Nucleus accumbens (tissue), 56 donors: ENCODE results near the gene HSPBP1.

ENCODE experiments used
- DNase-seq, 56 donors: peaks; one replicate each; lab custom pipeline; 2025; lab: John Stamatoyannopoulos, UW

HSPBP1 gene

DNA sequence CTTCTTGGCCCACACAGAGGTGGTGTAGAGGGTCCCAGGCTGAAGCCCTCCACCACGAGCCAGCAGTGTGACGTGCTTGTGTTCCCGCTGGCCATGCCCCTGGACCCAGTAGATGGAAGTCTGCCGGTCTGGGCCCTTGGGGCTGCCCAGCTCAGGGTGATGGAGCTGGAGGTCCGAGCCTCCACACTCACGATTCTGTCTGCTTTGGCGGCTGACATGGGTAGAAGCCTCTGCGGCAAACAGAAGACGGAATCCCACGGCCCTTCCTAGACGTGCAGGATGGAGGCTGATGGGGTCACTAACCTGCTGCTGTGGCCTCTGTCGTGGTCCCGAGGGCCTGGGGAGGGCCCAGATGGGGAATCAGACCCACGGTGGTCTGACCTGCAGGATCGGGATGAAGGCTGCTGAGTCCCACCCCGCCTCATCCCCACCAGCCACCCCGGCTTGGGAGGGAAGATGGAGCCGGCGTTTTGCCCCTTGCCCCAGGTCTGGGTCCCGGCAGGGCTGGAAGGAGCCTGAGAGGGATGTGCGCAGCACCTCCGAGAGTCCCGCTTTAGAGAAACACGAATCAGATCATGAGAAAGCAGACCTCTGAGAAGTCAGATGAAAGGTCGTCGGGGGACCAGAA is 55.8 kb downstream of the HSPBP1 start:
- no peak for DNase-seq

DNA sequence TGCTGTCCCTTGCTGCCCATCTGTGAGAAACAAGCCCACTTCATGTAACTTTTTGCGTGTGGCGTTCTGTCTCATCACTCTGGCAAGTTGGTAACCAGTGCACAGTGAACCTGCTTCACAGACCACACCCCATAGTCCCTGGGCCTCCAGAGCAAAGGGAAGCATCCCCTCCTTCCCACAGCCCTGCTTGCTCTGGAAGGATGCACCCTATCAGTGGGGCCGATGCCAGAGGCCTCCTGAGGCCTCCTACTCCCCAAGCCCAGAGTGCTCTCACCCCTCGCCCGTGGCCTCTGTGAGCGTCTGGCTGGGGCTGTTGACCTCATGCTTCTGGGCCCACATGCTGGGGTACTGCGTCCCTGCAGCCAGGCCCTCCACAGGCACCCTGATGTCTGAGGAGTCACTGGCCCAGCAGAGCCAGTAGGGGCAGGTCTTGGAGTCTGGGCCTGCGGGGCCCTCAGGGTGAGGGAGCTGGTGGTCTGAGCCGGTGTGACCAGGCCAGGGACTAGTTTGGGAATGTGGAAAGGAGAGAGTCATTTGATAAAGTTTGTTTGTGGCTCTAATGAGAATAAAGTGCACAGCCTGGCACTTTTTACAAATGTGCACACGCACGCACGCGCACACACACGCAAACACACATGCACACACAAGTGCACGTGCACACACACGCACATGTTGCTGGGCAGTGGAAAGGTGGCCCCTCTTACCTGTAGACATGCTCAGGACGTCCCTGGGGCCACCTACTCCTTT is 56.4 kb downstream of the HSPBP1 start:
- DNase-seq, result no peak

DNA sequence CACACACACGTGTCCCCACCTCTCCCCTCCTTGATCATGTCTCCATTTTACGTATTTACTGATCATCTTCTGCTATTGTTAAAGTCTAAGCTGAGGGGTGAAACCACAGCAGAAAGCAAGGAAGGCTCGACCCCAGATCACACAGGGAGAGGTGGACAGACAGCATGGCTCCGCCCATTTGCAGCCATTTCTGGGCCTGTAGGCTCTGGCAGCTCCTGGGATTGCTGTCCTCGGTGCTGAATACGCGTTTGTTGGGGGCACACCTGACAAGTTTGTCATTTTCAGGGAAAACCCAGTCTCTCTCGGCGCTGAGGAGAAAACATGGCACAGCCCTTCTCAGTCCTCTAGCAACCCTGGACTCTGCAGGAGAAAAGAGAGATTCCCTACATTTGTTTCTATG is 59.4 kb downstream of the HSPBP1 start:
- no peak for DNase-seq

DNA sequence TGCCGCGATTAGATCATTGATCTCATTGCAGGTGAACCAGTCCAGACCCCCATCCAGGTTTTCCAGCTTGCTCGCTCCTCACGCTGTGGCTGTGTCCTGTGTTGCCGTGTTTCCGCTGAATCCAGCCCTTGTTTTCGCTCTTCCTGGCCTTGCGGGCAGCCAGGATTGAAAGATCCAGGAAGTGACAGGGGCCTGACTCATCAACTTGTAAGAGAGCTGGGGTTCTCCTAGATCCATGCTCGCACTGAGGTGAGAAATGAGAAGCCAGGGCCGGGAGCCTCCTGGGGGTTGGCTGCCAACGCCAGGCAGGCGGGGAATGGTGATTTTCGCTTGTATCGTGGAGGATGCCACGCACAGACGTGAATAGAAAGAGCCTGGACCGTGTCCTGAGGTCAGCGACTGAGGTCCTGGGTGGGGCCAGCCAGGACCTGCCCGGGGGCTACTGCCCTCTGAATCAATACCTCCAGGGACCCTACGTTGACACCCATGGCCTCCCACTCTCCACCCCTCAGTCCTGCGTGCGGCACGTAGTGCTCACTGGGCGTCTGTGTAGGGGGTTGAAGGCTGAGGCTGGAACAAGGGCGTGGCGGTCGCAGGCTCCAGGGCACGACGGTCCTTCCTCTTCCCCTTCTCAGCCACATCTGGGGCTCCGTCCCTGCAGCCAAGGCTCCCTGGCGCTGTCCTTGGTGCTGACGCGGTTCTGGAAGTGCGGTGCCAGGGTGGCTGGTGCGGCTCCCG is 63.3 kb downstream of the HSPBP1 start:
- peak in 54 of 56 donors; percentile 2 to 91 (median 69) for DNase-seq

DNA sequence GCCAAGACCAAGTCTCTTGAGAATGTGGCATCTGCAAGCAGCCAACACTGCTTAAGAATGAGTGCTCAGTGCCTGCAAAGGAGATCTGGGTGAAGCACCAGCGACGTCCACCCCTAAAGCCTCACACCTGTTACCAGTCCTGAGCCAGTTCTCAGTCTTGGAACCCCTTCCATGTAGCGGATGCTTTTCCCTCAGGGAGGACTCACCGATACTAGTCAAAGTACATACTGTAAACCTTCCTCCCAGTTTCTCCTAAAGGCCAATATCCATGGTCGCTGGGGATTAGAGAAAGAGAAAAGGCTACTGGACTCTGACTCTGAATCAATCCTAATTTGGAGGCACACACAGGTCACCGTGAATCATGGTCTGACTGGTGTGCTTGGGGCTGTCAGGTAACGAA is 66.4 kb downstream of the HSPBP1 start:
- no peak for DNase-seq

DNA sequence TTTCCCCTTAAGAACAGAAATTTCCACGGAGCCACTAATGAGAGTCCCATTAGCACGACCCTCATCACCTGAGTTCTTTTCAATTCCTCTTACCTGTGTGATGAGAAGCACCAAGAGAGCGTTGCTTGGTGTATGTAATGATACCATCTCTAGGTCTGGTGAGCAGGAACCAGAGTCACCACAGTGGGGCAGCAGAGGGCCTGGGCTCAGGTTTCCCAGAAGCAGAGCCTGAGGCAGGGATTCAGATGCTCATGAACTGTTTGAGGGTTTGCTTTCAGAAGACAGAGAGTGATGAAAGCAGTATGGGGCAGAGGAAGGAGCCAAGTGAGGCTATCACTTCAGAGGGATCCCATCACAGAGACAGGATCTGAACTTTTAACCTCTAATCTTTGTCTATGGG is 67.5 kb downstream of the HSPBP1 start:
- DNase-seq, result no peak
